Mesenteric fat pad (tissue), 1 donor: ENCODE results near the gene GMDS. TPM values are rescaled to one million over a fixed set of nuclear protein-coding genes. Genes with fewer than 3 reads are reported as not detected.

Experiments
- DNase-seq: peaks from one replicate; pipeline ENCODE4 v3.0.0-alpha.2; 2020; ENCODE audit warnings: low spot score
- total RNA-seq: library from RNA; stranded (reverse); fragmentation: NEBNext Ultra II Directional; extraction: Animal tissue kit (Norgen Biotek cat#: 25700); gene quantifications from one replicate; pipeline ENCODE4 v1.2.1, GENCODE V29; 2021
- donor health status: DM: yes; HTN: yes; CAD: no.

Gene GMDS
- total RNA-seq, 1 donor from 2014 or later: 10.3 TPM

- no peak for DNase-seq
Measured at GRCh38 chr6:1597121-1597744, 648.2 kb downstream of the GMDS start.

GRCh38 chr6:1596088-1596852 lies 649.1 kb downstream of the GMDS start:
- DNase-seq: peak; percentile 90

- DNase-seq: peak; percentile 88
Measured at GRCh38 chr6:1595271-1596087, 649.9 kb downstream of the GMDS start.

GRCh38 chr6:1594445-1595200 lies 650.8 kb downstream of the GMDS start:
- peak; percentile 83 for DNase-seq

GRCh38 chr6:1593958-1594314 lies 651.5 kb downstream of the GMDS start:
- DNase-seq: peak; percentile 71

GRCh38 chr6:1593286-1593957 lies 652.0 kb downstream of the GMDS start:
- no peak for DNase-seq

- no peak for DNase-seq
Measured at GRCh38 chr6:1592852-1593251, 652.6 kb downstream of the GMDS start.

- no peak for DNase-seq
Measured at GRCh38 chr6:1591926-1592325, 653.5 kb downstream of the GMDS start.

GRCh38 chr6:1591243-1591642 lies 654.2 kb downstream of the GMDS start:
- no peak for DNase-seq

- DNase-seq: peak; percentile 77
Measured at GRCh38 chr6:1590580-1590979, 654.8 kb downstream of the GMDS start.

- no peak for DNase-seq
Measured at GRCh38 chr6:1589208-1589607, 656.2 kb downstream of the GMDS start.

GRCh38 chr6:1587977-1588376 lies 657.4 kb downstream of the GMDS start:
- no peak for DNase-seq

- DNase-seq: no peak
Measured at GRCh38 chr6:1587546-1587945, 657.9 kb downstream of the GMDS start.

GRCh38 chr6:1586861-1587450 lies 658.4 kb downstream of the GMDS start:
- DNase-seq: no peak

- no peak for DNase-seq
Measured at GRCh38 chr6:1586256-1586655, 659.1 kb downstream of the GMDS start.

GRCh38 chr6:1585669-1586049 lies 659.7 kb downstream of the GMDS start:
- no peak for DNase-seq

GRCh38 chr6:1584996-1585668 lies 660.3 kb downstream of the GMDS start:
- no peak for DNase-seq

GRCh38 chr6:1584146-1584545 lies 661.3 kb downstream of the GMDS start:
- DNase-seq: no peak

- DNase-seq: no peak
Measured at GRCh38 chr6:1581120-1581991, 664.0 kb downstream of the GMDS start.
